ENCODE measurements around the gene PRICKLE2.

Gene PRICKLE2

GRCh38 chr3:64247991-64248646 is 22.9 kb upstream of the PRICKLE2 start:
- no peak for DNase-seq

- no peak for DNase-seq
Observed at GRCh38 chr3:64244011-64244942, 19.0 kb upstream of the PRICKLE2 start.

GRCh38 chr3:64242435-64242834 is 17.2 kb upstream of the PRICKLE2 start:
- no peak for DNase-seq

GRCh38 chr3:64240959-64241358 is 15.7 kb upstream of the PRICKLE2 start:
- DNase-seq: no peak

GRCh38 chr3:64240396-64240795 is 15.1 kb upstream of the PRICKLE2 start:
- DNase-seq: no peak

GRCh38 chr3:64239841-64240240 is 14.6 kb upstream of the PRICKLE2 start:
- no peak for DNase-seq

GRCh38 chr3:64238971-64239667 is 13.9 kb upstream of the PRICKLE2 start:
- no peak for DNase-seq

GRCh38 chr3:64237083-64237482 is 11.8 kb upstream of the PRICKLE2 start:
- no peak for DNase-seq

- DNase-seq: no peak
Observed at GRCh38 chr3:64235605-64236004, 10.3 kb upstream of the PRICKLE2 start.

- no peak for DNase-seq
Observed at GRCh38 chr3:64234571-64234970, 9.3 kb upstream of the PRICKLE2 start.

GRCh38 chr3:64232821-64233220 is 7.6 kb upstream of the PRICKLE2 start:
- DNase-seq: no peak

GRCh38 chr3:64229903-64230302 is 4.6 kb upstream of the PRICKLE2 start:
- no peak for DNase-seq

- no peak for DNase-seq
Observed at GRCh38 chr3:64228110-64228509, 2.8 kb upstream of the PRICKLE2 start.

- DNase-seq: no peak
Observed at GRCh38 chr3:64226730-64227129, 1.5 kb upstream of the PRICKLE2 start.

GRCh38 chr3:64225695-64226499 is 631 bp upstream of the PRICKLE2 start:
- DNase-seq: no peak

GRCh38 chr3:64223791-64224745 is 1.2 kb downstream of the PRICKLE2 start:
- DNase-seq: no peak

GRCh38 chr3:64222501-64223111 is 2.7 kb downstream of the PRICKLE2 start:
- DNase-seq: no peak

GRCh38 chr3:64221571-64222257 is 3.6 kb downstream of the PRICKLE2 start:
- no peak for DNase-seq

GRCh38 chr3:64220161-64220914 is 4.9 kb downstream of the PRICKLE2 start:
- DNase-seq: no peak

GRCh38 chr3:64218746-64219145 is 6.5 kb downstream of the PRICKLE2 start:
- DNase-seq: no peak
